GM12874 (cell line): ENCODE results near the gene ZCCHC14.

Experiments used
- CTCF ChIP-seq: IDR thresholded peaks from 2 replicates; pipeline ENCODE4 v1.5.1; 2011; ENCODE audit warnings: low read depth, mild to moderate bottlenecking, control low read depth, low read length, moderate library complexity; ENCODE audit not compliant: insufficient read depth

The ZCCHC14 gene

GRCh38 chr16:87490096-87490798 lies 2.6 kb downstream of the ZCCHC14 start:
- TF ChIP-seq CTCF: no peak

- TF ChIP-seq CTCF: no peak
Measured at GRCh38 chr16:87489434-87490045, 3.3 kb downstream of the ZCCHC14 start.

- TF ChIP-seq CTCF: no peak
Measured at GRCh38 chr16:87487361-87487924, 5.4 kb downstream of the ZCCHC14 start.

GRCh38 chr16:87486713-87487247 lies 6.0 kb downstream of the ZCCHC14 start:
- TF ChIP-seq CTCF: no peak

GRCh38 chr16:87486282-87486681 lies 6.5 kb downstream of the ZCCHC14 start:
- TF ChIP-seq CTCF: no peak

GRCh38 chr16:87484487-87485331 lies 8.1 kb downstream of the ZCCHC14 start:
- TF ChIP-seq CTCF: no peak

- TF ChIP-seq CTCF: no peak
Measured at GRCh38 chr16:87483481-87483880, 9.3 kb downstream of the ZCCHC14 start.
